ENCODE measurements around the gene LMBR1. TPM values are rescaled to one million over a fixed set of nuclear protein-coding genes. Genes with fewer than 3 reads are reported as not detected.

The LMBR1 gene
- total RNA-seq, 5 donors from 2014 or later (not counting 1 experiment from before 2014, with no cell fraction given), result 79.1 to 94.8 (median 83.8) TPM

DNA sequence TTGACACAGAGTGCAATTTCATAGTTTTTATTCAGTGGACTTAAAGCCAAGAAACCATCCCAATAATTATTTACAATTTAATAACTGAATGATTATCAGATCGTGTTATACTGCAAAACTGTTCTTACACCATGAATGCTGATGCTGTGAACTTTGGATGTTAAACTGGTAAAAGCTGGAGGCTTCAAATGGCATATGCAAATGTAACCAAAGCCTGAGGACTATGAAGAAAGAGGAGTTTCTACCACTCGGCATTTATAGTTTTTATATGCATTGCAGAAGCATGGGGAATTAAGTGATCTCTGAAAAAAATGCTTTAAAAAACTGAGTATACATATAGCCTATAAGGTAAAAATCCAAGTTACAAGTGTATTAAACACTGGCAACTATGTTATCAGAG is 210.1 kb downstream of the LMBR1 start:
- ChIA-PET CTCF (no interaction called here), POLR2A (no interaction called here)

DNA sequence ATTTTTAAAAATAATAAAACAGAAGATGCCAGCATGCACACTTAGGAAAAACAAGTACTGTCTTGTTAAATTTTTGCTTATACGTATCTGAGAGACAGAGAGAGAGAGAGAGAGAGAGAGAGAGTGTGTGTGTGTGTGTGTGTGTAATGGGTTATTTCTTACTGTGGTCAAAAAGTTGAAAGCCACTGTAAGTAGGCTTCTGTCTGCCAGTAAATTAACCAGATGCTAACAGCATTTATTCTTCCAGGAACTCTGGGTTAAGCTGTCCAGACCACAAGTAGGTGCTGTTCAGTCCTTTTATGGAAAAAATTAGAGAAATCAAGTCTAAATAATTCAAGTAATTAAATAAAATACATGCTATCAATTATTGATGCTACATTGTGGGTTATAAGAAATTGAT is 212.7 kb downstream of the LMBR1 start:
- Histone ChIP-seq H3K36me3 (ENCODE audit: control insufficient read depth in 2 of 2, extremely low read depth in 1 of 2, insufficient read depth in 1 of 2, low read length in 1 of 2) (peaks cover 15 to 53% of the 10 kb centered on the region in 2 donors), H3K4me3 (ENCODE audit: control insufficient read depth in 1 of 2, extremely low read depth in 1 of 2, low read length in 1 of 2) (no peak overlapping the region), H3K4me1 (ENCODE audit: control insufficient read depth in 1 of 2, extremely low read depth in 1 of 2, insufficient read depth in 2 of 2, low read length in 2 of 2) (no peaks in the 10 kb centered on the region), H3K27ac (ENCODE audit: low read length) (no peak overlapping the region), H3K9me3 (no peaks in the 10 kb centered on the region), H3K27me3 (replicated peaks in 1 of 2; ENCODE audit: control insufficient read depth in 2 of 2, extremely low read depth in 1 of 2, insufficient read depth in 2 of 2, low read length in 1 of 2) (no peaks in the 10 kb centered on the region)
- POLR2A ChIA-PET, result no interaction called here
- Mint-ChIP-seq H3K36me3 (peaks cover 61% of the 10 kb centered on the region), H3K4me1 (no peaks in the 10 kb centered on the region), H3K4me3 (no peak overlapping the region), H3K9me3 (no peaks in the 10 kb centered on the region), H3K27me3 (no peaks in the 10 kb centered on the region), H3K27ac (no peak overlapping the region)
- CTCF ChIA-PET, result no interaction called here
- no CpG with 5 or more reads among the region's 1 CpG for WGBS (ENCODE audit: insufficient coverage)
- DNase-seq, result no peak
- no peak for ATAC-seq (replicated peaks in 1 of 4)

More for the DNA sequence above, 210.1 kb downstream of the LMBR1 start:
- Histone ChIP-seq H3K27ac (ENCODE audit: low read length) (no peak overlapping the region), H3K4me1 (ENCODE audit: control insufficient read depth in 1 of 2, extremely low read depth in 1 of 2, insufficient read depth in 2 of 2, low read length in 2 of 2) (no peaks in the 10 kb centered on the region), H3K27me3 (replicated peaks in 1 of 2; ENCODE audit: control insufficient read depth in 2 of 2, extremely low read depth in 1 of 2, insufficient read depth in 2 of 2, low read length in 1 of 2) (no peaks in the 10 kb centered on the region), H3K9me3 (no peaks in the 10 kb centered on the region), H3K4me3 (ENCODE audit: control insufficient read depth in 1 of 2, extremely low read depth in 1 of 2, low read length in 1 of 2) (no peak overlapping the region), H3K36me3 (ENCODE audit: control insufficient read depth in 2 of 2, extremely low read depth in 1 of 2, insufficient read depth in 1 of 2, low read length in 1 of 2) (peaks cover 10 to 33% of the 10 kb centered on the region in 2 donors)
- Mint-ChIP-seq H3K4me3 (no peak overlapping the region), H3K36me3 (peaks cover 48% of the 10 kb centered on the region), H3K4me1 (no peaks in the 10 kb centered on the region), H3K27ac (no peak overlapping the region), H3K27me3 (no peaks in the 10 kb centered on the region), H3K9me3 (no peaks in the 10 kb centered on the region)
- no CpG with 5 or more reads among the region's 2 CpGs for WGBS (ENCODE audit: insufficient coverage)
- DNase-seq, result no peak
- no peak for ATAC-seq (replicated peaks in 1 of 4)

DNA sequence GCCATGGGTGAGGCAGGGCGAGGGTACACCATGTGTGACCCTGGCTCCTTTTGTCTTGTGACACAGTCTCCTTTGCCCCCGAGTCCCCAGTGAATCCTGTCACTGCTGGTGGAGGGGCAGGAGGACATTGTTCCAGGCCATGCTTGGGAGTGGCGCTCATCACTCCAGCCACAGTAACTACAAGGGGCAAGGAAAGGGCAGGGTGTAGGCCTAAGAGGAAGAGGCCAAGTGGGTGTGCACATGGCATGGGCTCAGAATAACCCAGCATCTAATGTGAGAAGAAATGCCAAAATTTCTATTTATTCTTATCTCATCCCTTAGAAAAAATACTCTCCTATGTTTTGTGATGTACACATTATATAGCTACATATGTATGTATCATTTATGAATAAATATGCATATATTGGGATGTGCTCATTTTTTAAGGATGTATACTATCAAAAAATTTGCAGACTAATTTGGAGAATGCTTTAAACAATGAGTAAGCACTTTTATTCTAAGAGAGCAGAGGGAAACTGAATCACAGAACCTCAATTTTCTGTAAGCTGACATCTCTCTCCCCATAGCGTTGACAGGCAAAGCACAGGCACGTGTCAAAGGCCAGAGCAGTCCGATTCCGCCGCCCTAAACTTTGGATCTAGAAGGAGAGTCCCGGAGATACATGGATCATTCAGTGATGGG is 215.5 kb downstream of the LMBR1 start:
- Mint-ChIP-seq H3K4me1 (no peaks in the 10 kb centered on the region), H3K27ac (no peak overlapping the region), H3K9me3 (no peaks in the 10 kb centered on the region), H3K27me3 (no peaks in the 10 kb centered on the region), H3K36me3 (peaks cover 61% of the 10 kb centered on the region), H3K4me3 (no peak overlapping the region)
- Histone ChIP-seq H3K9me3 (no peaks in the 10 kb centered on the region), H3K27me3 (replicated peaks in 1 of 2; ENCODE audit: control insufficient read depth in 2 of 2, extremely low read depth in 1 of 2, insufficient read depth in 2 of 2, low read length in 1 of 2) (no peaks in the 10 kb centered on the region), H3K36me3 (ENCODE audit: control insufficient read depth in 2 of 2, extremely low read depth in 1 of 2, insufficient read depth in 1 of 2, low read length in 1 of 2) (peaks cover 16 to 39% of the 10 kb centered on the region in 2 donors), H3K4me1 (ENCODE audit: control insufficient read depth in 1 of 2, extremely low read depth in 1 of 2, insufficient read depth in 2 of 2, low read length in 2 of 2) (no peaks in the 10 kb centered on the region), H3K27ac (ENCODE audit: low read length) (no peak overlapping the region), H3K4me3 (ENCODE audit: control insufficient read depth in 1 of 2, extremely low read depth in 1 of 2, low read length in 1 of 2) (no peak overlapping the region)
- CTCF ChIA-PET, result no interaction called here
- DNase-seq (no peak), ATAC-seq (replicated peaks in 1 of 4) (no peak)
- POLR2A ChIA-PET, result no interaction called here
- 100% methylated on average over 6 of the region's 9 CpGs for WGBS (ENCODE audit: insufficient coverage)

DNA sequence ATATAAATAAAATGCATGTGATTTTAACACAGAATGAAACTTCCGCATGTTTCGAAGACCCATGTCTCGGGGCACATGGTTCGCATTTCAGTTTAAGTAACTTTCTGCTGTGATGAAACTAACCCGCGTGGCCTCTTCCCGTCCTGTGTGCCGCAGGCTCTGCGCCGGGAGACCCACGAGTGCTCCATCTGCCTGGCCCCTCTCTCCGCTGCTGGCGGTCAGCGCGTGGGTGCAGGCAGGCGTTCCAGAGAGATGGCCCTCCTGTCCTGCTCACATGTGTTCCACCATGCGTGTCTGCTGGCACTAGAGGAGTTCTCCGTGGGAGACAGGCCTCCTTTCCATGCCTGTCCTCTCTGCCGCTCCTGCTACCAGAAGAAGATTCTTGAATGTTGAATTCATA is 216.7 kb downstream of the LMBR1 start:
- Histone ChIP-seq H3K4me1 (ENCODE audit: control insufficient read depth in 1 of 2, extremely low read depth in 1 of 2, insufficient read depth in 2 of 2, low read length in 2 of 2) (no peaks in the 10 kb centered on the region), H3K9me3 (no peaks in the 10 kb centered on the region), H3K36me3 (ENCODE audit: control insufficient read depth in 2 of 2, extremely low read depth in 1 of 2, insufficient read depth in 1 of 2, low read length in 1 of 2) (peaks cover 16 to 34% of the 10 kb centered on the region in 2 donors), H3K27me3 (replicated peaks in 1 of 2; ENCODE audit: control insufficient read depth in 2 of 2, extremely low read depth in 1 of 2, insufficient read depth in 2 of 2, low read length in 1 of 2) (no peaks in the 10 kb centered on the region), H3K4me3 (ENCODE audit: control insufficient read depth in 1 of 2, extremely low read depth in 1 of 2, low read length in 1 of 2) (no peak overlapping the region), H3K27ac (ENCODE audit: low read length) (no peak overlapping the region)
- 80% methylated on average over 15 of the region's 19 CpGs for WGBS (ENCODE audit: insufficient coverage)
- ChIA-PET CTCF (no interaction called here), POLR2A (no interaction called here)
- Mint-ChIP-seq H3K4me1 (no peaks in the 10 kb centered on the region), H3K27ac (no peak overlapping the region), H3K4me3 (no peak overlapping the region), H3K36me3 (peaks cover 60% of the 10 kb centered on the region), H3K9me3 (no peaks in the 10 kb centered on the region), H3K27me3 (no peaks in the 10 kb centered on the region)
- ATAC-seq (replicated peaks in 1 of 4) (no peak), DNase-seq (no peak)

DNA sequence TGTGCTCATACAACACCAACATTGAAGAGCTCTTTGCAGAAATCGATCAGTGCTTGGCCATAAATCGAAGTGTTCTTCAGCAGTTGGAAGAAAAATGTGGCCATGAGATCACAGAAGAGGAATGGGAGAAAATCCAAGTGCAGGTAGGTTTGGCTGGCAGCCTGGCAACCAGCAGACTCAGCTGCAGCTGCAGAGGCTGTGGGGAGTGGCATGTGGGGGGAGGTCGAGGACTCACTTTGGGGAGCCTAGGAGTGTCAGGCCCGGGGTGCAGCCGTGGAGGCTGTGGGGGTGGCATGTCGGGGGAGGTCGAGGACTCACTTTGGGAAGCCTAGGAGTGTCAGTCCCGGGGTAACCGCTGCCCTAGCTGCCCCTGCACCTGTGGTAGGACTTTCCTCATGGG is 217.3 kb downstream of the LMBR1 start:
- Mint-ChIP-seq H3K4me3 (no peak overlapping the region), H3K27ac (no peak overlapping the region), H3K27me3 (no peaks in the 10 kb centered on the region), H3K9me3 (no peaks in the 10 kb centered on the region), H3K4me1 (no peaks in the 10 kb centered on the region), H3K36me3 (peaks cover 65% of the 10 kb centered on the region)
- H3K4me3 ChIP-seq (ENCODE audit: control insufficient read depth in 1 of 2, extremely low read depth in 1 of 2, low read length in 1 of 2), result no peak overlapping the region
- H3K4me1 ChIP-seq (ENCODE audit: control insufficient read depth in 1 of 2, extremely low read depth in 1 of 2, insufficient read depth in 2 of 2, low read length in 2 of 2), result no peaks in the 10 kb centered on the region
- H3K27me3 ChIP-seq (replicated peaks in 1 of 2; ENCODE audit: control insufficient read depth in 2 of 2, extremely low read depth in 1 of 2, insufficient read depth in 2 of 2, low read length in 1 of 2), result no peaks in the 10 kb centered on the region
- no peaks in the 10 kb centered on the region for H3K9me3 ChIP-seq
- ChIA-PET CTCF (no interaction called here), POLR2A (no interaction called here)
- H3K27ac ChIP-seq (ENCODE audit: low read length), result no peak overlapping the region
- ATAC-seq (replicated peaks in 1 of 4), result no peak
- peaks cover 16 to 34% of the 10 kb centered on the region in 2 donors for H3K36me3 ChIP-seq (ENCODE audit: control insufficient read depth in 2 of 2, extremely low read depth in 1 of 2, insufficient read depth in 1 of 2, low read length in 1 of 2)
- 80% methylated on average over 8 of the region's 9 CpGs for WGBS (ENCODE audit: insufficient coverage)
- DNase-seq, result no peak

DNA sequence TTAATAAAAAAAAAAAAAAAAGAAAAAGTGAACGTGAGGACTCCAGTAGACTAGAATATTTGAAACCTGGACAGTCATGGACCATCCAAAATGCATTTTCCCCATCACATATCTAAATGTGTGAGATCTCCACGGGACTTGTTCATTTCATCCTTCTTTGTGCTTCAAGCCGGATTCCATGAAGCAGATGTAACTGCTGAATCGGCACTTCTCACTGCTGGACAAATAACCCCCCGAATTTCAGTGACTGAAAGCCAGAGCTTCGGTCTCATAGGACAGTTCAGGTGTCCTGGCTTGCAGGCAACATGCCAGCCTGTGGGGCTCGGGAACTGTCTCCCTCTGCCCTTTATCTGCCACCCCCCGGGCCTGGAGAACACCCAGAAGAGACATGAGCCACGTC is 219.1 kb downstream of the LMBR1 start:
- H3K36me3 ChIP-seq (ENCODE audit: control insufficient read depth in 2 of 2, extremely low read depth in 1 of 2, insufficient read depth in 1 of 2, low read length in 1 of 2), result peaks cover 16 to 31% of the 10 kb centered on the region in 2 donors
- no peak overlapping the region for H3K4me3 ChIP-seq (ENCODE audit: control insufficient read depth in 1 of 2, extremely low read depth in 1 of 2, low read length in 1 of 2)
- H3K27me3 Mint-ChIP-seq, result no peaks in the 10 kb centered on the region
- H3K27ac Mint-ChIP-seq, result no peak overlapping the region
- no peak for DNase-seq
- no peak overlapping the region for H3K27ac ChIP-seq (ENCODE audit: low read length)
- H3K4me1 ChIP-seq (ENCODE audit: control insufficient read depth in 1 of 2, extremely low read depth in 1 of 2, insufficient read depth in 2 of 2, low read length in 2 of 2), result no peaks in the 10 kb centered on the region
- no peak overlapping the region for H3K4me3 Mint-ChIP-seq
- POLR2A ChIA-PET, result no interaction called here
- H3K36me3 Mint-ChIP-seq, result peaks cover 65% of the 10 kb centered on the region
- no peak for ATAC-seq (replicated peaks in 1 of 4)
- CTCF ChIA-PET, result no interaction called here
- no peaks in the 10 kb centered on the region for H3K9me3 Mint-ChIP-seq
- H3K9me3 ChIP-seq, result no peaks in the 10 kb centered on the region
- 97% methylated on average over 6 of the region's 9 CpGs for WGBS (ENCODE audit: insufficient coverage)
- H3K4me1 Mint-ChIP-seq, result no peaks in the 10 kb centered on the region
- H3K27me3 ChIP-seq (replicated peaks in 1 of 2; ENCODE audit: control insufficient read depth in 2 of 2, extremely low read depth in 1 of 2, insufficient read depth in 2 of 2, low read length in 1 of 2), result no peaks in the 10 kb centered on the region

DNA sequence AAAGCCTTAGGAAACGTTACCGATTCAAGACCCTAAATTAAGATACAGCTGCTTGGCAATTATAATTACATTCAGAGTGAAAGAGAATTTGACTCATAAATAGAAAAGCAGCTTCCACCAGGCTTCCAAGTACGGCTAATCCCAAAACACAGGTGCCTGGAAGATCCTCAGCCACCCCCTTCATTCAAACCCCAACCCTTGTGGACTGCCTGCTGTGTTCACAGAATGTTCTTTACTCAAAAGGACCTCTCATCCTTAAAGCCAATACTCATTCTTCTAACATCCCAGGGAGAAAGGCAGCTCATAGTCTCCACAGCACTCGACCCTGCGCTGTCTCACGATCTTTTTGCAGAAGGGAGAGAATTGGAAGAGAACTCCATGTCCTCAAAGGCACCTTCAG is 219.5 kb downstream of the LMBR1 start:
- Histone ChIP-seq H3K4me3 (ENCODE audit: control insufficient read depth in 1 of 2, extremely low read depth in 1 of 2, low read length in 1 of 2) (no peak overlapping the region), H3K27ac (ENCODE audit: low read length) (no peak overlapping the region), H3K9me3 (no peaks in the 10 kb centered on the region), H3K27me3 (replicated peaks in 1 of 2; ENCODE audit: control insufficient read depth in 2 of 2, extremely low read depth in 1 of 2, insufficient read depth in 2 of 2, low read length in 1 of 2) (no peaks in the 10 kb centered on the region), H3K36me3 (ENCODE audit: control insufficient read depth in 2 of 2, extremely low read depth in 1 of 2, insufficient read depth in 1 of 2, low read length in 1 of 2) (peaks cover 14 to 26% of the 10 kb centered on the region in 2 donors), H3K4me1 (ENCODE audit: control insufficient read depth in 1 of 2, extremely low read depth in 1 of 2, insufficient read depth in 2 of 2, low read length in 2 of 2) (no peaks in the 10 kb centered on the region)
- no peak overlapping the region for H3K27ac Mint-ChIP-seq
- DNase-seq, result no peak
- 83% methylated on average over 1 of the region's 6 CpGs for WGBS (ENCODE audit: insufficient coverage)
- no peaks in the 10 kb centered on the region for H3K9me3 Mint-ChIP-seq
- H3K27me3 Mint-ChIP-seq, result no peaks in the 10 kb centered on the region
- no peaks in the 10 kb centered on the region for H3K4me1 Mint-ChIP-seq
- POLR2A ChIA-PET, result no interaction called here
- no peak overlapping the region for H3K4me3 Mint-ChIP-seq
- CTCF ChIA-PET, result no interaction called here
- peaks cover 61% of the 10 kb centered on the region for H3K36me3 Mint-ChIP-seq
- ATAC-seq (replicated peaks in 1 of 4), result no peak

Measured in T-cell (primary cell).